Peyer's patch (tissue), 4 donors: ENCODE results near the gene MOCS3.

ENCODE experiments used
- CTCF ChIP-seq, 6 experiments: fragments of 450-650 bp in 4 of 6; fragments of 200-600 bp in 2 of 6; sonication (generic) in 1 of 6; IDR thresholded peaks; one replicate each; pipeline ENCODE4 v1.5.1; 2017 to 2019; ENCODE audit warnings: antibody characterized with exemption in 6 of 6, mild to moderate bottlenecking in 3 of 6, moderate library complexity in 1 of 6
- POLR2A ChIP-seq, 2 donors: fragments of 450-650 bp; IDR thresholded peaks; one replicate each; pipeline ENCODE4 v1.5.1; 2017; ENCODE audit warnings: antibody characterized with exemption in 2 of 2, mild to moderate bottlenecking in 2 of 2, moderate library complexity in 2 of 2

- TF ChIP-seq POLR2A (IDR thresholded peaks at IDR 0.05), result no peak
- TF ChIP-seq CTCF (IDR thresholded peaks at IDR 0.05), result no peak
These were observed 24.7 kb downstream of the MOCS3 start for GRCh38 chr20:50983321-50983720.
